ENCODE data around the gene LARGE1.

LARGE1 gene

DNA sequence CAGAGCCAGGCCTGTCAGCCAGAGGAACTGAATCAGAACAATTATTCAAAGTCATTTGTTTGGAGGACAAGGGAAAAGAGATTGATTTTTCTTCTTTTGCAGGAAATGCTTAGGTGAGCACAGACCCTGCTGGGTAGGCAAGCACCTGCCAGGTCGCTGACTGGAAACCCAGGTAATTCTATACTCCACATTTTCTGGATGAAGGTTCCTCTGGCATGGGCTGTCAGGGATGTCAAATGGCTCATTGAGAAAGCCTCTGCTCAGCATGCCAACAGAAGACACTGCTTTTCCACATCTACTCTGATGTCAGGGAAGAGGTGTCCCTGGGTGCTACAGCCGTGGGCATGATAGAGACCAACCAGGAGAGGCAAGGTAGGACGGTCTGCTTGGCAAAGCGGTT is 695.4 kb downstream of the LARGE1 start:
- DNase-seq (ENCODE audit: low spot score), result no peak
